Measurements from ENCODE around the gene PARP11. TPM values are rescaled to one million over a fixed set of nuclear protein-coding genes. Genes with fewer than 3 reads are reported as not detected.

PARP11 gene
- total RNA-seq, 6 experiments from 2014 or later: 2.9 to 7.5 (median 4.9) TPM

- Histone ChIP-seq H3K27me3 (no peaks in the 10 kb centered on the region), H3K36me3 (no peaks in the 10 kb centered on the region), H3K27ac (no peak overlapping the region), H3K4me3 (no peak overlapping the region), H3K9me3 (no peaks in the 10 kb centered on the region), H3K4me1 (no peaks in the 10 kb centered on the region)
- no peak for DNase-seq
- TF ChIP-seq CTCF (IDR thresholded peaks at IDR 0.05) (no peak), POLR2A (IDR thresholded peaks at IDR 0.05) (no peak)
- WGBS (ENCODE audit: insufficient coverage, low coverage, low lambda C conversion rate, missing lambda C conversion rate): 76% methylated on average over 7 of the region's 10 CpGs
- intact Hi-C loops (cut with DNase I): loop anchor here in 1 of 2 donors (5.0 kb wide), 1 partner anchor 151 kb away; no protein-coding TSS in a partner anchor
- no peak for ATAC-seq
These were observed 18.0 kb upstream of the PARP11 start for GRCh38 chr12:3891201-3891600.

- WGBS (ENCODE audit: insufficient coverage, low coverage, low lambda C conversion rate, missing lambda C conversion rate): 70% methylated on average over 7 of the region's 7 CpGs
- H3K27me3 ChIP-seq: no peaks in the 10 kb centered on the region
- no peaks in the 10 kb centered on the region for H3K4me1 ChIP-seq
- ATAC-seq (no peak), DNase-seq (no peak)
- H3K9me3 ChIP-seq: no peaks in the 10 kb centered on the region
- H3K36me3 ChIP-seq: no peaks in the 10 kb centered on the region
- no peak overlapping the region for H3K4me3 ChIP-seq
- intact Hi-C loops (cut with DNase I): no loop called here
- TF ChIP-seq CTCF (IDR thresholded peaks at IDR 0.05) (no peak), POLR2A (IDR thresholded peaks at IDR 0.05) (no peak)
- no peak overlapping the region for H3K27ac ChIP-seq
These were observed 15.5 kb upstream of the PARP11 start for GRCh38 chr12:3888659-3889058.

GRCh38 chr12:3885277-3886094 is 12.3 kb upstream of the PARP11 start:
- Histone ChIP-seq H3K4me1 (no peaks in the 10 kb centered on the region), H3K4me3 (peak overlapping the region; percentile 12 to 14 (median 13)), H3K9me3 (no peaks in the 10 kb centered on the region), H3K36me3 (no peaks in the 10 kb centered on the region), H3K27me3 (no peaks in the 10 kb centered on the region), H3K27ac (peak overlapping the region in 2 of 3 donors; percentile 39 to 45)
- DNase-seq: no peak
- WGBS (ENCODE audit: insufficient coverage, low coverage, low lambda C conversion rate, missing lambda C conversion rate): 28% methylated on average over 8 of the region's 8 CpGs
- ATAC-seq: peak; percentile 61 to 81 (median 77)
- intact Hi-C loops (cut with DNase I): no loop called here
- TF ChIP-seq CTCF (IDR thresholded peaks at IDR 0.05): peak; percentile 75 to 92 (median 80)
- no peak for TF ChIP-seq POLR2A (IDR thresholded peaks at IDR 0.05)

GRCh38 chr12:3884671-3885070 is 11.5 kb upstream of the PARP11 start:
- intact Hi-C loops (cut with DNase I): loop anchor here in 1 of 2 donors (5.0 kb wide), 2 partner anchors 153 to 398 kb away; no protein-coding TSS in a partner anchor
- peak overlapping the region in 1 of 3 donors; percentile 12 for H3K4me3 ChIP-seq
- H3K27ac ChIP-seq: peak overlapping the region in 1 of 3 donors; percentile 45

More at GRCh38 chr12:3884671-3885070, 11.5 kb upstream of the PARP11 start:
- no peak for TF ChIP-seq CTCF (IDR thresholded peaks at IDR 0.05)
- no peak for TF ChIP-seq POLR2A (IDR thresholded peaks at IDR 0.05)
- Histone ChIP-seq H3K4me1 (no peaks in the 10 kb centered on the region), H3K9me3 (no peaks in the 10 kb centered on the region), H3K27me3 (no peaks in the 10 kb centered on the region), H3K36me3 (no peaks in the 10 kb centered on the region)
- WGBS (ENCODE audit: insufficient coverage, low coverage, low lambda C conversion rate, missing lambda C conversion rate): 56% methylated on average over 6 of the region's 6 CpGs
- ATAC-seq (no peak), DNase-seq (no peak)

Measured in right lobe of liver (tissue), 6 donors.